HepG2 (cell line): ENCODE data around the gene FGD5. TPM values are rescaled to one million over a fixed set of nuclear protein-coding genes. Genes with fewer than 3 reads are reported as not detected.
A peak's percentile ranks its signal among the peaks of the same experiment; 100 is the strongest.

Experiments used
- ATAC-seq: fragments of 200-7000 bp; cut with Tn5 transposase; 3 replicates; pipeline ENCODE4 v1.9.1; 2020; ENCODE audit warnings: mild to moderate bottlenecking, moderate library complexity
- BruUV-seq: library from RNA; stranded (reverse); fragments of 400-500 nt; replicated peaks from 2 replicates; lab custom pipeline; 2021; lab: Mats Ljungman, UMichigan
- CTCF ChIA-PET: fragments of 300-600 bp; formaldehyde crosslinking; extraction: SDS; loops from one replicate; lab custom pipeline; 2021; ENCODE audit warnings: low total read pairs, inconsistent platforms, low intra/inter-chr PET ratio; lab: Yijun Ruan, JAX
- POLR2A ChIA-PET: fragments of 350-600 bp; sonication (Branson Sonifier 250); formaldehyde crosslinking; loops from one replicate; lab custom pipeline; 2020; ENCODE audit warnings: antibody characterized with exemption, inconsistent platforms; lab: Yijun Ruan, JAX
- DNase-seq: peaks from one replicate; pipeline ENCODE4 v3.0.0-alpha.2; 2015; ENCODE audit warnings: low spot score
- FAIRE-seq: peaks from 3 replicates; lab custom pipeline; 2011; peaks lifted over from hg19 to GRCh38; lab: Jason Lieb, UNC
- H2AFZ ChIP-seq: one replicate; pipeline ENCODE4 v1.6.1; 2011; ENCODE audit warnings: low read length, inconsistent platforms
- H3K27ac ChIP-seq: fragments of 300-600 bp; 3 replicates; pipeline ENCODE4 v1.8.0; 2011; ENCODE audit warnings: mixed run types, mild to moderate bottlenecking, mixed read lengths, low read length, inconsistent platforms; ENCODE audit not compliant: insufficient read depth; ENCODE audit errors: extremely low read length
- H3K27me3 ChIP-seq, 2 experiments: fragments of 200-600 bp in 1 of 2; 2 replicates in 1 of 2; 3 replicates in 1 of 2; pipeline versions ENCODE4 v1.6.0 to v1.8.0; 2011; ENCODE audit warnings: low read length in 2 of 2, mild to moderate bottlenecking in 2 of 2, moderate library complexity in 2 of 2, inconsistent platforms in 1 of 2; ENCODE audit not compliant: insufficient read depth in 2 of 2, control insufficient read depth in 1 of 2
- H3K36me3 ChIP-seq, 2 experiments: fragments of 200-600 bp in 1 of 2; replicated peaks in 1 of 2; 2 replicates in 1 of 2; 3 replicates in 1 of 2; pipeline versions ENCODE4 v1.5.1 to v1.8.0; 2011; ENCODE audit warnings: low read length in 2 of 2, inconsistent platforms in 1 of 2; ENCODE audit not compliant: insufficient read depth in 2 of 2, control insufficient read depth in 1 of 2
- H3K4me1 ChIP-seq: 2 replicates; pipeline ENCODE4 v1.5.1; 2012; ENCODE audit warnings: low read length, inconsistent platforms; ENCODE audit not compliant: insufficient read depth
- H3K4me2 ChIP-seq: 2 replicates; pipeline ENCODE4 v1.6.0; 2011; ENCODE audit warnings: low read depth, low read length, inconsistent platforms
- H3K4me3 ChIP-seq, 3 experiments: fragments of 200-600 bp in 1 of 3; sonication (generic), shearing (Covaris generic) in 1 of 3; replicated peaks in 1 of 3; 2 replicates each; pipeline ENCODE4 v1.5.1; 2011 to 2016; ENCODE audit warnings: low read length in 3 of 3, inconsistent platforms in 2 of 3, low read depth in 2 of 3, mild to moderate bottlenecking in 2 of 3, control low read depth in 1 of 3, mixed read lengths in 1 of 3; ENCODE audit not compliant: insufficient read depth in 1 of 3
- H3K79me2 ChIP-seq: one replicate; pipeline ENCODE4 v1.6.1; 2011; ENCODE audit warnings: low read length, inconsistent platforms; ENCODE audit not compliant: insufficient read depth
- H3K9ac ChIP-seq: 2 replicates; pipeline ENCODE4 v1.6.0; 2011; ENCODE audit warnings: mild to moderate bottlenecking, low read depth, low read length, inconsistent platforms; ENCODE audit not compliant: insufficient read depth
- H3K9me3 ChIP-seq: 2 replicates; pipeline ENCODE4 v1.5.1; 2012; ENCODE audit warnings: mild to moderate bottlenecking, low read length
- H4K20me1 ChIP-seq: 2 replicates; pipeline ENCODE4 v1.6.0; 2011; ENCODE audit warnings: inconsistent platforms, mild to moderate bottlenecking, low read length, moderate library complexity; ENCODE audit not compliant: insufficient read depth
- ATF7-NPFF ChIP-seq: sonication (generic); formaldehyde crosslinking; IDR thresholded peaks from 2 replicates; pipeline ENCODE4 v1.8.1; 2023; ENCODE audit warnings: mild to moderate bottlenecking, low read depth, missing genetic modification reagents, moderate library complexity
- ATRX ChIP-seq: sonication (generic); formaldehyde crosslinking; IDR thresholded peaks from 2 replicates; pipeline ENCODE4 v1.4.0; 2020; ENCODE audit warnings: missing genetic modification reagents, borderline replicate concordance
- BRF2 ChIP-seq: sonication (generic); formaldehyde crosslinking; IDR thresholded peaks from 2 replicates; pipeline ENCODE4 v1.8.1; 2022; ENCODE audit warnings: mild to moderate bottlenecking, missing genetic modification reagents
- HOXA7 ChIP-seq: sonication (generic); formaldehyde crosslinking; IDR thresholded peaks from 2 replicates; pipeline ENCODE4 v1.8.1; 2022; ENCODE audit warnings: mild to moderate bottlenecking, missing genetic modification reagents, moderate library complexity
- IRX3 ChIP-seq: sonication (generic); formaldehyde crosslinking; IDR thresholded peaks from 2 replicates; pipeline ENCODE4 v1.8.1; 2023; ENCODE audit warnings: mild to moderate bottlenecking, low read depth, missing genetic modification reagents, borderline replicate concordance
- LRRFIP1 ChIP-seq: sonication (generic); formaldehyde crosslinking; conservative IDR thresholded peaks from 2 replicates; pipeline ENCODE4 v1.4.0; 2020; ENCODE audit warnings: missing genetic modification reagents
- MAZ ChIP-seq, 2 experiments: sonication (generic) in 1 of 2; formaldehyde crosslinking in 1 of 2; IDR thresholded peaks; 2 replicates each; pipeline versions ENCODE4 v1.5.0 to v1.6.1; 2012 to 2020; ENCODE audit warnings: low read depth in 2 of 2, mild to moderate bottlenecking in 2 of 2, borderline replicate concordance in 1 of 2, improper control_type of control experiment in 1 of 2, low read length in 1 of 2, missing genetic modification reagents in 1 of 2, moderate library complexity in 1 of 2
- NCOR1 ChIP-seq: fragments of 200-600 bp; sonication (generic); IDR thresholded peaks from 2 replicates; pipeline ENCODE4 v1.7.0; 2017; ENCODE audit warnings: antibody characterized with exemption, low read length, borderline replicate concordance
- PRDM10 ChIP-seq: sonication (generic); formaldehyde crosslinking; IDR thresholded peaks from 2 replicates; pipeline ENCODE4 v1.4.0; 2020; ENCODE audit warnings: low read depth, missing genetic modification reagents
- SCMH1 ChIP-seq: sonication (generic); formaldehyde crosslinking; IDR thresholded peaks from 2 replicates; pipeline ENCODE4 v1.9.0; 2021; ENCODE audit warnings: missing genetic modification reagents, mild to moderate bottlenecking, borderline replicate concordance
- SMAD9 ChIP-seq: sonication (generic); formaldehyde crosslinking; IDR thresholded peaks from 2 replicates; pipeline ENCODE4 v1.5.1; 2020; ENCODE audit warnings: mild to moderate bottlenecking, missing genetic modification reagents
- XRCC5 ChIP-seq: fragments of 200-400 bp; formaldehyde crosslinking; optimal IDR thresholded peaks from 2 replicates; pipeline ENCODE3; 2017; ENCODE audit warnings: mild to moderate bottlenecking, low read length
- ZKSCAN5 ChIP-seq: sonication (generic); formaldehyde crosslinking; IDR thresholded peaks from 2 replicates; pipeline ENCODE4 v1.5.1; 2020; ENCODE audit warnings: mild to moderate bottlenecking, missing genetic modification reagents
- ZNF136 ChIP-seq: sonication (generic); formaldehyde crosslinking; IDR thresholded peaks from 2 replicates; pipeline ENCODE4 v1.8.1; 2022; ENCODE audit warnings: low read depth, mild to moderate bottlenecking, moderate library complexity, missing genetic modification reagents
- ZNF891 ChIP-seq: sonication (generic); formaldehyde crosslinking; IDR thresholded peaks from 2 replicates; pipeline ENCODE4 v1.5.0; 2020; ENCODE audit warnings: mild to moderate bottlenecking, missing genetic modification reagents
- WGBS: methylation state at CpG from one replicate; pipeline ENCODE4 v1.1.6; 2017; ENCODE audit warnings: low lambda C conversion rate; 5-methylcytosine and 5-hydroxymethylcytosine counted together
- in situ Hi-C: cut with HindIII; loops from 2 replicates; pipeline ENCODE4 v1.10.0; 2017; ENCODE audit warnings: low pct_unique_long_range_greater_than_20kb; ENCODE audit not compliant: extremely low pct_ligation_motif_present
- intact Hi-C: fragments of 100-400 bp; cut with micrococcal nuclease; formaldehyde crosslinking; loops from one replicate; pipeline ENCODE4 v1.10.0; 2022; ENCODE audit not compliant: unreplicated experiment
- polyA plus RNA-seq, 8 experiments: library from polyadenylated mRNA; depleted of rRNA in 3 of 8; stranded (reverse) in 7 of 8; unstranded in 1 of 8; fragments of >200 nt; fragmentation: Illumina TruSeq in 4 of 8; extraction: Trizol in 4 of 8; gene quantifications; 2 replicates each; pipeline versions ENCODE4 v1.2.1 to v1.2.3, GENCODE V29; 2011 to 2016; ENCODE audit warnings: low read depth in 4 of 8, missing spikeins in 1 of 8, mixed read lengths in 1 of 8; ENCODE audit not compliant: insufficient read depth in 1 of 8
- total RNA-seq, 5 experiments: library from RNA; depleted of rRNA; stranded (reverse); fragments of >200 nt; fragmentation: Illumina TruSeq; extraction: Trizol; gene quantifications; 2 replicates each; pipeline ENCODE4 v1.2.3, GENCODE V29; 2016; ENCODE audit warnings: low read depth in 1 of 5

Gene FGD5
- total and polyA plus RNA-seq, 2 of the 13 experiments (the other 11 are each of a cell fraction or from before 2014, with no cell fraction given) = 0.17 TPM; not detected in 1

- TF ChIP-seq LRRFIP1 (CRISPR knock-in tag) = no peak
- no peak for TF ChIP-seq ATRX (CRISPR knock-in tag)
- TF ChIP-seq NCOR1 = peak; percentile 42; the same call in 1 of the 2 replicates
- TF ChIP-seq ZNF891 (CRISPR knock-in tag) = no peak
- TF ChIP-seq ATF7-NPFF (CRISPR knock-in tag) = no peak
- no peak for TF ChIP-seq XRCC5
Measured at GRCh38 chr3:14943042-14943441, 124.3 kb downstream of the FGD5 start (continued).

- CTCF ChIA-PET = no interaction called here
- Histone ChIP-seq H2AFZ (no peak overlapping the region), H3K9ac (peak overlapping the region; percentile 94), H3K4me3 (peak overlapping the region; percentile 79 to 97 (median 95); a peak in 5 of 6 replicates), H3K27ac (peak overlapping the region; percentile 91), H3K36me3 (peaks cover 4 to 23% of the 10 kb centered on the region in 2 experiments; a peak in 4 of 5 replicates), H3K79me2 (peaks cover 51% of the 10 kb centered on the region), H3K4me1 (peaks cover 68% of the 10 kb centered on the region), H3K4me2 (peak overlapping the region; percentile 77), H3K27me3 (no peaks in the 10 kb centered on the region), H3K9me3 (no peaks in the 10 kb centered on the region), H4K20me1 (peaks cover 9% of the 10 kb centered on the region)
- ATAC-seq (no peak), DNase-seq (no peak), FAIRE-seq (no peak)
- 34% methylated on average over 4 of the region's 4 CpGs for WGBS
- intact Hi-C loops (loop anchor here (10.0 kb wide), 1 partner anchor 259 kb away; the partner anchor contains the start of gene CAPN7), in situ Hi-C loops (no loop called here)
- POLR2A ChIA-PET = interaction anchor here (1.5 kb wide), 1 partner anchor 295 kb away, joined by 8 read pairs; the partner anchor contains the start of gene CCDC174
- BruUV-seq = no TSS peak
- TF ChIP-seq IRX3 (CRISPR knock-in tag) (no peak), HOXA7 (CRISPR knock-in tag) (no peak), BRF2 (CRISPR knock-in tag) (no peak), PRDM10 (CRISPR knock-in tag) (no peak), SMAD9 (no peak), SCMH1 (CRISPR knock-in tag) (no peak), MAZ (IDR thresholded peaks at IDR 0.05; ENCODE audit: borderline replicate concordance, low read depth, low read length) (no peak), MAZ (CRISPR knock-in tag; IDR thresholded peaks at IDR 0.05; ENCODE audit: low read depth) (no peak), ZNF136 (CRISPR knock-in tag) (no peak), ZKSCAN5 (CRISPR knock-in tag) (no peak)
Measured at GRCh38 chr3:14946236-14946635, 127.5 kb downstream of the FGD5 start.
